CD4-positive, alpha-beta T cell treated with Interleukin-17A for 1 hour (primary cell): ENCODE data around the gene CCDC85C.

Experiments
- DNase-seq: peaks from one replicate; pipeline ENCODE4 v3.0.0-alpha.2; 2020

CCDC85C gene

DNA sequence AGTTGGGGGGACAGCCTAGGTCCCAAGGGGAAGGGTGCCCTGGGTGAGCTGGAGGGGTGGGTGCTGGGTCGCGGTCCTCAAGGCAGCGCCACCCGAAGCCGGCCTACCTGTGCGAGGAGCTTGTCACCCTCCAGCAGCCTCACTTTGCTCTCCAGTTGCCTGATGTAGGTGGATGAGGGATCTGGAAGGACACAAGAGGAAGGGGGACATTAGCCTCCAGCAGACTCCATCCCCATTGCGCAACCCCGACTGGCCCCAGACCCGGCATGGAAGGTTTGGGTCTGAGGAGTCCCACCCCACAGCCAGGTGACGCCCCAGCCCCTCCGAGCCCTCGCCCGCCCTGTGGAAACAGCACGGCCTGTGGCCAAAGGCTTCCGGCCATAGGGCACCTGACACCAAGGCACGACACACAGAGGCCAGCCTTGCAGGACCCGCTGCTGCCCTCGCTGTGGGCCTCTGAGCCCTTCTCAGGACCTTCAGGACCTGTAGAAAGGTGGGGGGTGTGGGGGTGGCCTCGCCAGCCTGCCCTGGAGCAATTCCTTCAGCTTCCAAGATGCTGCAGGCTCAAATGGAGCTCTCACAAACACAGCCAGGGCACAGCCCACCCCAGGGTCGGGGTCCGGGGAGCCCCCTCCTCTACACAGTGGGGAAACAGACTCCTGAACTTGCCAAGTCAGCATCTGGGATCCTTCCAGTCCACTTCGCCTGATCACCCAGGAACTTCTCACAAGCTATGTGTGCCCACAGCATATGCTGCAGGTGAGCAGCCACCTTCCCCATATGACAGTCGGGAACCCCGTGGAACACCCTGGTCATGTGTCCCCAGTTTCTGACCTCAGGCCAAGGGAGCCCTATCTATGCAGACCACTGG is 67.9 kb downstream of the CCDC85C start:
- no peak for DNase-seq

DNA sequence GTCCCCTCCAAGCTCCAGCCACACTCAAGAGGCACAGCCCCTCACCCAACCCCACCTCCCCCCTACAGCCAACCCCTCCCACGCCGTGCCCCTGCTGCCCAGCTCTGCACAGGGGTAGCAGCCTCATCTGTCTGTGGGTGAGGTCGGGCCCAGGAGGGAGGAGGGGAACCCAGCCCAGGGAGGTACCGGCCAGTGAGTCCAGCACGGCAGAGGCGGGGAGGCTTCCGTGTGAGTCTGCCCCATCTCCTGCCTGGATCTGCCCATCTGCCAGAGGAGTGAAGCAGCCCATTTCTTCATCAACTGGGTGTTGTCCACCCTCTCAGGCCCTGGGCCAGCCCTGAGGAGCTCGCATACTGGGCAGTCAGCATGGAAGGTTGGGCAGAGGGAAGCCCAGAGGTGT is 68.6 kb downstream of the CCDC85C start:
- DNase-seq, result no peak

DNA sequence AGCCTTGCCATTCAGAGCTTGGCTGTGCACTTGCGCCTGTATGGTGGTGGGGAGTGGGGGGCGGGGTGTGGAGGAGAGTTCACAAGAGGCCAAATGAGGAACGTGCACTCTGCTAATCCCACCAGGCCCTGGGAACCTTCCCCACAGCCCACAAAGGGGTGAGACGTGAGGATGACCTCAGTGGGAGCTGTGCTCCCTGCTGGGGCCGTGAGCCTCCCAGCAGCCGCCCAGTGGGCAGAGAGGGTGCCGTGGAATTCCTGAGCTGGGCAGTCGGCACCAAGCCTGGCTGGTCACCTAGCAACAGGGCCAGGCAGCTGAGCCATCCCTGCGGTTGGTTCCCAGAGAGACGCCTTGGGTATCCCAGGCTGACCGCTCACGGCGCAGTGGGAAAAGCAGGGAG is 69.1 kb downstream of the CCDC85C start:
- DNase-seq, result no peak

DNA sequence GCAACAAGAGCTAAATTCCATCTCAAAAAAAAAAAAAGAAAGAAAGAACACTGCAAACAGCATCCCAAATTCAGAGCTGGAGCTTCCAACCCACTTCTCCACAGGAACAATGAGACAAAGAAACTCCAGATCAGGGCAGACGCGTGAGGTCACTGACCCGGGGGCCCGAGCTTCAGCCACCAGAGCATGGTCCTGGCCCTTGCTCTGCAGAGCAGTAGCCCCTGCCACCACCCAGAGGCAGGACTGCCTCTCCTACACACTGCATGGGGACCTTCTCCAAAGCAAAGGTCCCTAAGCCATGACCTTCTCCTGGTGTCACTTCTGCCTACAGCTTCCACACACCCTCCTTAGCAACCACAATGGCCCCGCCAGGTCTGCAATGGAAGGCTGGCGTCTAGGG is 69.7 kb downstream of the CCDC85C start:
- no peak for DNase-seq

DNA sequence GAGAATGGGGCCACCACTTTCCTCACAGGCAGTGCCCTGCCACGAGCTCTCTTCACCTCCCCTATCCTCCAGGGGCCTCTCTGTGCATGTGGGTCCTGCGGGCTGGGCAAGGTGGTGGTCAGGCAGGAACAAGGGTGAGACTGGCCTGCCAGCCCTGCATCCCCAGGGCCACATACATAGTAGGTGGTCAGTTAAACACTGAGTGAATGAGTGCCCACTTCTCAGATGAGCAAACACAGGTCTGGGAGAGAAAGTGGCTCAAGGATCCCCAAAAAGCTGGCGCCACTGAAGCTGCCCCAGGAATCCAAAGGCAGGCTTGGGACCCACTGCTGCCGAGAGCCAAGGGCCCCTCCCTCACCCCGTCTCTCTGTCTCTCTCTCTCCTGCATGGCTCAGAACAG is 71.7 kb downstream of the CCDC85C start:
- no peak for DNase-seq

DNA sequence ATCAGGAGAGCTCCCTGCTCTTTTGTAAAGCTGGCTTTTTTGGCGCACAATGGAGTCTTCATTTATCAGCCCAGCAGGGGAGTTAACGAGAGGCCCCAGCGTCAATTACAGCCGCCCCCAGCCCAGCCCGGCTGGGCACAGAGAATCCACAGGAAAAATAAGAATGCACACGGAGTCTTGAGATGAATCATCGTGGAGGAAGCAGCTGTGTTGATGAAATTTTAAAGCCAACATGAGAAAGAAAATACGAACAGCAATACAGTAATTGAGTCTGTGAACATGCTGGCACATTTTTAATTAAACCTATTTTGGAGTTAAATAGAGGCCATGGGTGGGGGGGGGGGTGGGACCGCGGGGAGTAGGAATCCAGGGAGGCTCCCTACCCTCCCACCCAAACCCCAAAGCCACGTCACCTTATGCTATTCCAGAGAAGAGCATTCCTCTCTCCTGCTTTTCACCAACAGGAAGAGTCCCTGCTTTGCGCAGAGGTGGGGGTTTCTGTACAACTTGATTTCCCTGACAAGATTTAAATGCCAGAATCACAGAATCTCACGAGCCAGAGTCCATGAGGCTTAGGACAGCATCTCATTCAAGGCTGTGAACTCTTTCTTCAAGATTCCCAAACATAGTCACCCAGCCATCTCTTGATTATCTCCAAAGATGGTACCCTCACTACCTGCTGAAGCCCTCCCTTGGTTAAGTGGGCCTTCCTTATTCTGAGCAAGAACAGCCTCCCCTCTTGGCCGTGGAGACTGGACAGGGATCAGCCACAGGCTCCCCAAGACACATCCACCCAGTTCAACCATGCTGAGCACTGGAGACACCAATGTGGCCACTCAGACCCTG is 72.5 kb downstream of the CCDC85C start:
- no peak for DNase-seq

DNA sequence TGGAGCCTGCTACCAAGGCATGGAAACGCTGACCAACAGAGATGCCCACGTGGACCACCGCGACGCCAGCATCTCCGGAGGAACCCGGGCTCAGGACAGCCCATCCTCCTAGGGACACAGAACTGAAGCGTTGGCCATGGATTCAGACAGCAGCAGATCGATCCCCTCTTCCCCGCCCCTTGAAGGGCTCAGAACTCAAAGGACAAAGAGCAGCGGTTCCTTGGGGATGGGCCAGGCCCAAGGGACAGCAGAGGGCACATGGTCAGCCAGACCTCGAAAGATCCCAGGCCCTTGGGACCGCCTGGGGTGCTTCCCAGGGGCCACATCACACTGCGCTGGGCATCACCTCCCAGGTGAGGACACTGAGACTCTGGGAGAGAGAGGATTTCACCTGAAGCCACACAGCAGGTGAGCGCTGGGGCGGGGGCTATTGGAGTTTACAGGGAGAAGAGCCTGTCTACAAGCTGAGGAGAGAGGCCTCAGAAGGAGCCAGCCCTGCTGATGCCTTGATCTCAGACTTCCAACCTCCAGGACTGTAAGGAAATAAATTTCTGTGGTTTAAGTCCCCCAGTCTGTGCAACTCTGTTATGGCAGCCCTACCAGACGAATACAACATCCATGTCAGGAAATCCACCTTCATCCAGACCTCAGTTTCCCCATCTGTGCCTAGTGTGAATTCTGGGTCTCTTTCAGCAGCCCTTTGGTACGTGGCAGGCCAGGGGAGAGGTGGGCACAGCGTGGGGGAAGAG is 73.4 kb downstream of the CCDC85C start:
- DNase-seq, result no peak

DNA sequence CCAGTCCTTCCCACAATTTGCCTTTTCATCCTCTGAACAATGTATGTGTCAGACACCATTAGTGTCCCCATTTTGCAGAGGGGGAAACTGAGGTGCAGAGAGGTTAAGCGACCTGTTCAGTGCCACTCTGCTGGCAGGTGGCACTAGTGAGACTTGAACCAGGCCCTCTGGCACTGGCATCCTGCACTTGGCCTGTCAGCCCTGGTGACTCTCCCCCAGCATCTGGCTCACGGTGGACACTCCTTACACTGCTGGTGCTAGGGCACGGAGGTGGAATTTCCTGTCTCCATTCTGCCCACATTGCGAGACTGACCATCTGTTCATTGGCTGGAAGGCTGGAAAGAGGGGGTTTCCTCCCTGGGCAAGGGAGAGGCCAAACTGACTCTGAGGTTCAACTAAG is 74.1 kb downstream of the CCDC85C start:
- DNase-seq, result no peak

DNA sequence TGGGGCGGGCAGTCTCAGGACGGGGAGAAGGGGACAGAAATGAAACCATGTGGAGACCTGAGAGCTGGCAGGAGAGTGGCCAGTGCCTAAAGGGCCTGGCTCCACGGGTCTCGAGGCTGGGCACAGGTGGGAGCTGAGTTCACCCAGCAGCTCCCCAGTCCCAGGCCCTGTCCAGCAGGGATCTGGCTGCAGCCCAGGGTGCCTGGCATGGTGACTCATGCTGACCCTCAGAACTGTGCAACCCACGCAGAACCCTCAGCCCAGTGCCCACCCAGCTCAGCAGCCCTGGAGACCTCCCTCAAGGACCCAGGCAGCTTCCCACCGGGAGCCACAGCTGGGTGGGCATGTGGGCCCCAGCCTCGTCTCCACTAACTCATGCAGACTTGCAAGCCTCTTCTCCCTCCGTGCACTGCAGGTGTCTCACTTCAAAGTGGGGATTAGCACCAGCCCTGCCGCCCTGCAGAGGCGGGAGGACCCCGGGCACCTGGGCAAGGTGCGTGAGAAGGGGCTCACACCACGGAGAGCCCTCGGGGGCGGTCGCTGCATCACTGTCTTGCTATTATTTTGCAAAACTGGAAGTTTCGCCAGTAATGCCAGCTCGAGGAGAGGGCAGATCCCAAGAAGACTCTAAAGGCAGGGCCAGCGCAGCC is 76.5 kb downstream of the CCDC85C start:
- no peak for DNase-seq

DNA sequence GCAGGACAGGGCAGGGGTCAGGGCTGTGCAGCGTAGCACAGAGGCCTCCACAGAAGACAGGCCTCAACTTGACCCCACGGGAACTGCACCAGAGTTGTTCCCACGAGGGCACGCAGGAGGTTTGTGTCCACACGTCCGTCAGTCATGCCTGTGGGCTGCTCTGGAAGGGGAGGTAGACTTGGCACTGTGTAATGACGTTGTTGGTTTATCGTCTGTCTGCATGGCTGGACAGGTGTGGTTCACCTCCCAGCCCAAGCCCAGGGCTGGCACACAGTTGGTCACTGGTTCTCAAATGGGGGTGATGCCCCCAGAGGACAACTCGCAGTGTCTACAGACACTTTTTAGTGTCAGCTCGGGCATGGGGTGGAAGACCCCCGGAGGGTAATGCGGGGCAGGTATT is 77.0 kb downstream of the CCDC85C start:
- no peak for DNase-seq

DNA sequence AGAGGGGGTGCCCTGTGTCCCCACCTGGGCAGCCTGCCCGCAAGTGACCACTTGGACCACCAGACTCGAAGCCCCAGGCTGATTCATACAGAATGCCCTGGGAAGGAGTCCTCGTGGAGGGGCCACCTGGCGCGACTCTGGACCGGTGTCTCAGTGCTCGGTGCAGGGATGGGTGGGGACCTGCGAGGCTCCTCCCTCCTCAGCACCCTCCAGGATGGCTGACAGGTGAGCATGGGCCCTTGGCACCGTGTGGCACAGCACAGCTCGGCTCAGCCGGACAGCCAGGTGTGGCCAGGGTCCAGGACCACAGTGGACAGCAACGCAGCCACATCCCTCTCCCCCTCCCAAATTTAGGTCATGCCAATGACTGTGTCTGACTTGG is 78.3 kb downstream of the CCDC85C start:
- DNase-seq, result no peak

DNA sequence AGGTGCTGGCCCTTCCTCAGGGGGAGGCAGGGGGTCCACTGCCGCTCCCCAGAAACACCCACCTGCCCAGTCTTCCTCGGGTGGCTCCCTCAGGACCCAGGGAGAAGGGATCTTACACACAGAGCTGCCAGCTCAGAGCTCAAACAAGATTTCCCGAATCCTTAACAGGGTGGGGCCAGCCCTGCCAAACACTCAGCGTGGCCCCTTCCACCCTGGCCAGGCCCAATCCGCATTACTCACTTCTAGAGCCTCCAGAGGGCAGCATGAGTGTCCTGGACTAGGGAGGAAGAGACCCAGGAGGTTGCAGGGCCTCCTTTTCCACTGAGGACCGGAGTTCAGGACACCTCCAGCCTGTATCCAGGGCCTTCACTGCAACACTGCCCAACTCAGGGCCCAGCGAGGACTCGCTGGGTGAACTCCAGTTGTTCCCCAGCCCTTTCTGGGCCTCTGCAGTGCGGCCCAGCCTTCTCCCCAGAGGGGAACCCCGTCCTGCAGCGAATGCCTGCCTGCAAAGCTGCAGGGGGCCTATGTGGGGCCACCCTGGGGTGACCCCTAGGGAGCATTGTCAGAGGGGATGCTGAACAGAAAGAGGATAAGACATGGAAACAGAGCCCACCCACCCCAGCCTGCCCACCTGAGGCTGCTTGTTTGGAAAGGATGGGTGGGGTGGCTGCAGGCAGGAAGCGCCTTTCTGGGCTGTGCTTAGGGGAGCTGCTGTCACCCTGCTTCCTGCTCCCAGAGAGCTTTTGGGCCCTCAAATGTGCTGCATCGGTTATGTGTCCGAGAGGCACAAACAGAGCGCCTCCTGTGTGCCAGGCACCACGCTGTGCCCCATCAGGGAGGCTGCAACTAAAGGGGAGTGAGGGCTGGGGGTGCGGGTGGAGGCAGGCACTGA is 79.0 kb downstream of the CCDC85C start:
- no peak for DNase-seq

DNA sequence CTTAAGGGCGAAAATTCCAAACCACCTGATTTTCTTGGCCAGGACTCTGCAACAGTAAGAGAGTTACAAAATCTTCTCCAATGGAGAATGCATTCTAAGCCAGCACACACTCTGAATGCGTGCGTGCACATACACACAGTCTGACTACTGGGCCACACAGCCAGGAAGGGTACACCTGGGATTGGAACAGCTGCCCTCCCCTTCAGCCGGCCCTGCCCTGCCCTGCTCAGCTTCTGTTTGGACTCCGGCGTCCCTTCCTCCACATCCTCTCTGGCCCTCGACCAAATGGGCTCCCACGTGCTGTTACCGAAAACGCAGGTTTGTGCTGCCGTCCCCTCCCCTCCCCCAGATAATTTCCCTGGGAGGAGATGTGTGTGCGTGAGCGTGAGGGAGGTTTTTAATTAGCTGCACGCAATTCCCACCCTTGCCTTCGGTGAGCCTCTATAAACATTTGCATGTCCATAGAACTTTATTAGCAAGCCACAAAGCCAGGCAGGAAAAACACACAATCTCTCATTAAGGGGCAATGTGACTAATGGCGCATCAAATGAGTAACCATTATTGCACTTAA is 79.8 kb downstream of the CCDC85C start:
- DNase-seq, result no peak

DNA sequence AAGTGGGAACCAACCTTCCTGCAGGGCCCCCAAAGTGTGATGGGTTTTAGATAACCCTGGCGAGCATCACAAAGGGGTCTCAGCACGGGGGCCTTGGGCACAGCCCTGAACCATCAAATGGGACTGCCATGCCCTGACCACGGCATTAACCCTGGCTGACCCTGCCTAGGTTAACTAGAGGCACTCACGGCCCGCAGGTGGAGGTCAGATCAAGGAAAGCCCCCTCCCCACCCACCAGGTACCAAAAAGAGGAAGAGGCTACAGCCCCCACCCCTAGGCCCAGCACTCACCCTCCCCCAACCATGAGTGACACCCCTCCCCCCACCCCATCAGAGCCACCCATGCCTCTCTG is 80.3 kb downstream of the CCDC85C start:
- no peak for DNase-seq

DNA sequence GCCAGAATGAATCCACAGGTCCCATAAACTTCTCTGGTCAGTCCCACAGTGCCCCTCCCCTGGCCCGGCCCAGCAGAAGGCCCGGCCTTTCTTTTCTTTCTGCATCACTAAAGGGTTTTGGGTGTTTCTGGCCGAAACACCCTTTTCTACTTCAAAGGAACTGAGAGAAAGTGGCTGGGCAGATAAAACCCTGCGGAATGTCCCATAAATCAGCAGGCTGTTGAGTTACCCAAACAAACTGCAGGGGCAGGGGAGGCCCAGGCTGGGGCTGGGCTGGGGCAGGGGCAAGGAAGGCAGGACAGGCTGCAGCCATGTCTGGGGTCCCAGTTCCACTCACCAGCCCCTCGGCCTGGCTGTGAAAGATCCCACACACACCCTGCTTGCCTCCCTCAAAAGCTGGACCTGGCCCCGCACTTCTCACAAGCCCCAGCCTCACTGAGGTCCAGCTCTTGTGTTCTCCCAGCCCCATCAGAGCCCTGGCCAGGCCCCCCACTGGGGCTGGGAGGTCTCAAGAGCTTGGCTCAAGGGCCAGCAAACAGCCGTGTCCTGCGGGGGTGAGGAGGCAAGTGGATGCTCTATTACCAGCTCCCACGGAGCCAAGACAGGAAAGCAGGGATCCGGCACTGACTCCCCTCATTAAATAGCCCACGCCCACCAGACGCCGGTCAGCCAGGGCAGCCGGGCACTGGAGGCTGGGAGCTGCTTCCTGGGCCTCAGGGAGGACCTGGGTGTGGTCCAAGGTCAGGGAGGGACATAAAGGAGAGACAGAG is 80.9 kb downstream of the CCDC85C start:
- no peak for DNase-seq

DNA sequence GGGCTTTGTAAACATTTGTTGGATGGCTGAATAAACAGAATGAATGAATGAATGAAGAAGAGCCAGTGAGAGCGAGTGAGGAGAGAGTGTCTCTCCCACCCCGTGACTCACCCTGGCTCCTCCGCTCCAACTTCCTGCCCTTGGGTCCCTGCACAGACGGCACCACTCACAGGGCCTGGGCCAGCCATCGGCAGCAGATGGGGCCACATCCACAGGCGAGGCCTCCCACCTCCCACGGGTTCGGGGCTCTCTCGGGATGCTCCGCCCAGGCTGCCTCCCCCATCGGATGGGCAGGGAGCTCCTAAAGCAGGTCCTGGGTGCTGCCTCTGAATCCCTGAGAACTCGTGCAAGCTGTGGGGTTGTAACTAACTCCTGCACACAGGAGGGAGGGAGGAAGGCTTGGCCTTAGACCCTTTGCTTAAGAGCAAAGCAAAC is 81.5 kb downstream of the CCDC85C start:
- DNase-seq, result no peak

DNA sequence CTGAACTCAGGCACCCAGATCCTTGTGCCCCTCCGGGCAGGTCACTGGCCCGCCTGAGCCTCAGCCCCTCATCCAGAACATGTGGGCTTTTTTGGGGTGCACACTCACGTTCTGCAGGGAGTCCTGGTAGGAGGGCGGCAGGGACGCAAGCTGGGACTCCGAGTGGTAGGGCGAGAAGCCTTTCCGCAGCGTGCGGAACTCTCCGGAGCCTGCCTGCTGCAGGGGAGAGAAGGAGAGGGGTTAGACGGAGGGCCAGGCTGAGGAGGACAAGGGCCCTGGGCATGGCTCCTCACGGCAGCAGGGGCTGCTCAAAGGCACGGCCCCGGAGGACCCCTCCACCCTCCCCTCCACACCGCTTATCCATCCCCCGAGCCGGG is 82.0 kb downstream of the CCDC85C start:
- no peak for DNase-seq

DNA sequence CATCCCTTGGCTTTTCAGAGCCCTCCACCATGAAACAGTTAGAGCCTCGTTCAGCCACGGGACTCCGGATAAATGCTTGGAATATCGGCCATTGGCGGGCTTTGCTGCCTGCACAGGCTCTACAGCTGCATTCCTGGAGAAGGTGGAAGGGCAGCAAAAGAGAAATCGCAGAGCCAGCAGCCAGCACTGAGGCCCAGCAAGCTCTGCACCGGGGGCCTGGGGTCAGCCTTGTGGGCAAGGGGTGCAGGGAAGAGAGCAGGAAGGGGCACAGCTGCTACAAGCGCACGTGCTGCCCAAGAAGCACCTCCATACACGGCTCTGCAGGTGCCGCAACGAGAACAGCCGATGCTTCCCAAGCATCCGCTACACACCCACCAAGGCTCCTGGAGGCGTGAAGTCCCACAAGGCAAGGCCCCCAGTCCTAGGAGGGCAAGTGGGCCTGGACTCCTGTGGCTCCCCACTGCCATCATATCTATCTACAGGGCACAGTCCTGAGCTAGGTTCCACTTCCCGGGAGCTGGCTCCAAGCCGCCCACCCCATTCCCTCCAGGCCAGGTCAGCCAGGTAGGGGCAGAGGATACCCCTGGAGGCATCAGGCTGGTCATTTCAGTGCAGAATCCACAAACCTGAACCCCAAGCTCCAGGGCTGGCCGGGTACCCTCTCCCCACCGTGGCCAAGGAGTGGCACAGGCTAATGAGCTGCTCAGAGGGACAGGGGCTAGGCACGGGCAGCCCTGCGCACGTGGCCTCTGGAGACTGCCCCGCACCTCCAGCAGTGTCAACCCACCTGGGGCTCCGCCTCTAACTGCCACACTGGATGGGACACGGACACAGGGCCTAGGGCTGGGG is 82.6 kb downstream of the CCDC85C start:
- no peak for DNase-seq

DNA sequence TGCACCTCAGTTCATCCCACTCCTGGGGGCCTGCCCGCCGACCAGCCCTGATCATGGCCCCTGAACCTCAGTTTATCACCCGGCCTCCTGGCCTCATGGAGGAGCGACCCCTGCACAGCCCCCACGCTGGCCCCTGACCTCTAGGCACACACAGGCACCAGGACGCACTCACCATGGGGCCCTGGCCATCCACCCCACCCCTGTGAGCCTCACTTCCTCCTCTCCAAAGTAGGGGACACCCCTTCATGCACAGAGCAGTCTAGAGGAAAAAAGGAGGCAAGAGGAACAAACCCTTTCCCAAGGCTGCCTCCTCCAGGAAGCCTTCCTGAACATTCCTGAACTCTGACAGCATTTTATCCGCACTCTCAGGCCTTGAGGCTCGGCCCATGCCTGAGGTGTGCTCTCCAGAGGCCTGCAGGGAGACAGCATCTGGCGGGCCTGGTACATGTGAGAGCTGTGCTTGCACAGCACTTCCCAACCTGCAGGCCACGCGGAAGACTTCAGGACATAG is 83.4 kb downstream of the CCDC85C start:
- no peak for DNase-seq
